Measurements from ENCODE around the gene CHI3L2. TPM values are rescaled to one million over a fixed set of nuclear protein-coding genes. Genes with fewer than 3 reads are reported as not detected.

CHI3L2 gene
- polyA plus RNA-seq, 1 donor from 2014 or later, result not detected

DNA sequence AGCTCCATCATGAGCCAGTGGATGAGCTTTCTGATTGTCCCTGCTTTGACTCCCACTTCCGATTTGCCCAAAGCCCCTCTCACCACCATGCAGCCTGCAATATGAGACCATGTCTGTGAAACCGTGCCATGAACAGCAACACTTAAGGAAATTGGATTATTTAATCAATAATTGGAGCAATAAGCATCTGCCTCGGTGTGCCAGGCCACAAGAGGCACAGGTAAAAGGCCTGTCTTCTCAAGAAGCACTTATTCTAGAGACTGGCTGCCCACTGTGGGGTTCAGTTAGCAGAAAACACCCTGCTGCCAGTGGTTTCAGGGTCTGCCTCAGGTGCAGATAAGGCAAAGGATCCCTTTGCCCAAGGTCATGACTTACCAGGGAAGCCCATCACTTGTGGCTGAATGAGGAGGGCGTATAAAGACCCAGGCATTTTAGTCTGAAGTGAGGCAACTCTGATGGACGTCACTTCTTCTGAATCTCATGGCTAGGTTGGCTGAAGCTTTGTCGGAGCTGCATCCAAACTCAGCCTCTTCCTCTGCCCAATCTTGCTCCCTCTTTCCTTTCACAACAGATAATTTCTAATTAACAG lies 7.1 kb upstream of the CHI3L2 start:
- Histone ChIP-seq H3K4me2 (ENCODE audit: low read length) (no peak overlapping the region), H3K36me3 (ENCODE audit: insufficient read depth, low read length) (no peaks in the 10 kb centered on the region), H3K9me2 (ENCODE audit: insufficient read depth, low read length) (no peaks in the 10 kb centered on the region), H3K4me3 (ENCODE audit: low read length) (no peak overlapping the region), H2AFZ (ENCODE audit: low read depth, low read length) (no peak overlapping the region), H3K9ac (ENCODE audit: low read length) (no peak overlapping the region), H3F3A (ENCODE audit: insufficient read depth, low read length, poor library complexity, severe bottlenecking) (no peaks in the 10 kb centered on the region), H3K27ac (ENCODE audit: low read length) (no peak overlapping the region), H3K27me3 (ENCODE audit: insufficient read depth, low read depth, low read length) (no peaks in the 10 kb centered on the region), H3K9me3 (ENCODE audit: low read length) (no peaks in the 10 kb centered on the region), H3K79me2 (replicated peaks; ENCODE audit: insufficient read depth, low read length) (no peaks in the 10 kb centered on the region), H4K20me1 (ENCODE audit: insufficient read depth) (no peaks in the 10 kb centered on the region)
- TF ChIP-seq EZH2 (IDR thresholded peaks at IDR 0.05; ENCODE audit: borderline replicate concordance, insufficient read depth, low read length, poor library complexity, severe bottlenecking) (no peak), TAF1 (IDR thresholded peaks at IDR 0.05; ENCODE audit: low read depth) (no peak), EP300 (conservative IDR thresholded peaks at IDR 0.05; ENCODE audit: poor library complexity, severe bottlenecking) (no peak), POLR2AphosphoS5 (IDR thresholded peaks at IDR 0.05) (no peak), RAD21 (conservative IDR thresholded peaks at IDR 0.05) (no peak), MXI1 (conservative IDR thresholded peaks at IDR 0.05; ENCODE audit: poor library complexity, severe bottlenecking) (no peak), SMC3 (conservative IDR thresholded peaks at IDR 0.05; ENCODE audit: poor library complexity) (no peak)
- TF ChIP-seq, protein P1, sequence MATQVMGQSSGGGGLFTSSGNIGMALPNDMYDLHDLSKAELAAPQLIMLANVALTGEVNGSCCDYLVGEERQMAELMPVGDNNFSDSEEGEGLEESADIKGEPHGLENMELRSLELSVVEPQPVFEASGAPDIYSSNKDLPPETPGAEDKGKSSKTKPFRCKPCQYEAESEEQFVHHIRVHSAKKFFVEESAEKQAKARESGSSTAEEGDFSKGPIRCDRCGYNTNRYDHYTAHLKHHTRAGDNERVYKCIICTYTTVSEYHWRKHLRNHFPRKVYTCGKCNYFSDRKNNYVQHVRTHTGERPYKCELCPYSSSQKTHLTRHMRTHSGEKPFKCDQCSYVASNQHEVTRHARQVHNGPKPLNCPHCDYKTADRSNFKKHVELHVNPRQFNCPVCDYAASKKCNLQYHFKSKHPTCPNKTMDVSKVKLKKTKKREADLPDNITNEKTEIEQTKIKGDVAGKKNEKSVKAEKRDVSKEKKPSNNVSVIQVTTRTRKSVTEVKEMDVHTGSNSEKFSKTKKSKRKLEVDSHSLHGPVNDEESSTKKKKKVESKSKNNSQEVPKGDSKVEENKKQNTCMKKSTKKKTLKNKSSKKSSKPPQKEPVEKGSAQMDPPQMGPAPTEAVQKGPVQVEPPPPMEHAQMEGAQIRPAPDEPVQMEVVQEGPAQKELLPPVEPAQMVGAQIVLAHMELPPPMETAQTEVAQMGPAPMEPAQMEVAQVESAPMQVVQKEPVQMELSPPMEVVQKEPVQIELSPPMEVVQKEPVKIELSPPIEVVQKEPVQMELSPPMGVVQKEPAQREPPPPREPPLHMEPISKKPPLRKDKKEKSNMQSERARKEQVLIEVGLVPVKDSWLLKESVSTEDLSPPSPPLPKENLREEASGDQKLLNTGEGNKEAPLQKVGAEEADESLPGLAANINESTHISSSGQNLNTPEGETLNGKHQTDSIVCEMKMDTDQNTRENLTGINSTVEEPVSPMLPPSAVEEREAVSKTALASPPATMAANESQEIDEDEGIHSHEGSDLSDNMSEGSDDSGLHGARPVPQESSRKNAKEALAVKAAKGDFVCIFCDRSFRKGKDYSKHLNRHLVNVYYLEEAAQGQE (IDR thresholded peaks at IDR 0.05; ENCODE audit: borderline replicate concordance), result no peak
- TF ChIP-seq, protein P2, sequence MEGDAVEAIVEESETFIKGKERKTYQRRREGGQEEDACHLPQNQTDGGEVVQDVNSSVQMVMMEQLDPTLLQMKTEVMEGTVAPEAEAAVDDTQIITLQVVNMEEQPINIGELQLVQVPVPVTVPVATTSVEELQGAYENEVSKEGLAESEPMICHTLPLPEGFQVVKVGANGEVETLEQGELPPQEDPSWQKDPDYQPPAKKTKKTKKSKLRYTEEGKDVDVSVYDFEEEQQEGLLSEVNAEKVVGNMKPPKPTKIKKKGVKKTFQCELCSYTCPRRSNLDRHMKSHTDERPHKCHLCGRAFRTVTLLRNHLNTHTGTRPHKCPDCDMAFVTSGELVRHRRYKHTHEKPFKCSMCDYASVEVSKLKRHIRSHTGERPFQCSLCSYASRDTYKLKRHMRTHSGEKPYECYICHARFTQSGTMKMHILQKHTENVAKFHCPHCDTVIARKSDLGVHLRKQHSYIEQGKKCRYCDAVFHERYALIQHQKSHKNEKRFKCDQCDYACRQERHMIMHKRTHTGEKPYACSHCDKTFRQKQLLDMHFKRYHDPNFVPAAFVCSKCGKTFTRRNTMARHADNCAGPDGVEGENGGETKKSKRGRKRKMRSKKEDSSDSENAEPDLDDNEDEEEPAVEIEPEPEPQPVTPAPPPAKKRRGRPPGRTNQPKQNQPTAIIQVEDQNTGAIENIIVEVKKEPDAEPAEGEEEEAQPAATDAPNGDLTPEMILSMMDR (IDR thresholded peaks at IDR 0.05; ENCODE audit: poor library complexity, severe bottlenecking), result no peak

DNA sequence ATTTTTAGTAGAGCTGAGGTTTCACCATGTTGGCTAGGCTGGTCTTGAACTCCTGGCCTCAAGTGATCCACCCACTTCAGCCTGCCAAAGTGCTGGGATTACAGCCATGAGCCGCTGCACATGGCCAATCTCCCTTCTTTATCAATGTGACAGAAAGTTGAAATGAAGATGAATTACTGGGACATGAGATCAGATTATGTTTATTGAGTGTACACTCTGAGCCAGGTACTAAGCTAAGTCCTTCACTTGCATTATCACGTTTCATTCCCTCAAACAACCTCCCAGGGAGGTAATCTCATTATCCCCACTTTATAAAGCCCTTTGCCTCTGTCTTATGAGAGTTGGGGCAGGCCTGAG lies 6.3 kb upstream of the CHI3L2 start:
- H3K9me2 ChIP-seq (ENCODE audit: insufficient read depth, low read length), result no peaks in the 10 kb centered on the region
- no peak overlapping the region for H2AFZ ChIP-seq (ENCODE audit: low read depth, low read length)
- H3F3A ChIP-seq (ENCODE audit: insufficient read depth, low read length, poor library complexity, severe bottlenecking), result no peaks in the 10 kb centered on the region
- no peak overlapping the region for H3K9ac ChIP-seq (ENCODE audit: low read length)
- no peaks in the 10 kb centered on the region for H3K27me3 ChIP-seq (ENCODE audit: insufficient read depth, low read depth, low read length)
- TF ChIP-seq POLR2AphosphoS5 (IDR thresholded peaks at IDR 0.05), result no peak
- TF ChIP-seq RAD21 (conservative IDR thresholded peaks at IDR 0.05), result no peak
- TF ChIP-seq, protein P2 (IDR thresholded peaks at IDR 0.05; ENCODE audit: poor library complexity, severe bottlenecking), result no peak
- no peak for TF ChIP-seq EZH2 (IDR thresholded peaks at IDR 0.05; ENCODE audit: borderline replicate concordance, insufficient read depth, low read length, poor library complexity, severe bottlenecking)
- no peak for TF ChIP-seq EP300 (conservative IDR thresholded peaks at IDR 0.05; ENCODE audit: poor library complexity, severe bottlenecking)
- no peak for TF ChIP-seq MXI1 (conservative IDR thresholded peaks at IDR 0.05; ENCODE audit: poor library complexity, severe bottlenecking)
- no peak for TF ChIP-seq TAF1 (IDR thresholded peaks at IDR 0.05; ENCODE audit: low read depth)
- TF ChIP-seq SMC3 (conservative IDR thresholded peaks at IDR 0.05; ENCODE audit: poor library complexity), result no peak
- TF ChIP-seq, protein P1 (IDR thresholded peaks at IDR 0.05; ENCODE audit: borderline replicate concordance), result no peak
- no peaks in the 10 kb centered on the region for H4K20me1 ChIP-seq (ENCODE audit: insufficient read depth)
- no peaks in the 10 kb centered on the region for H3K9me3 ChIP-seq (ENCODE audit: low read length)
- no peak overlapping the region for H3K27ac ChIP-seq (ENCODE audit: low read length)
- no peak overlapping the region for H3K4me3 ChIP-seq (ENCODE audit: low read length)
- no peak overlapping the region for H3K4me2 ChIP-seq (ENCODE audit: low read length)
- no peaks in the 10 kb centered on the region for H3K36me3 ChIP-seq (ENCODE audit: insufficient read depth, low read length)
- no peaks in the 10 kb centered on the region for H3K79me2 ChIP-seq (replicated peaks; ENCODE audit: insufficient read depth, low read length)
